KOPT-K1 (cell line): Measurements from ENCODE around the gene IL2RA.
"Not testable (repeated sequence)": the region's sequence is repeated elsewhere in the genome, so short reads cannot be mapped to it uniquely, and the experiment has no call there.

Experiments
- H3K27ac ChIP-seq: fragments of 200-600 bp; sonication (generic); 2 replicates; pipeline ENCODE4 v1.5.1; 2016; ENCODE audit warnings: antibody characterized with exemption, mild to moderate bottlenecking, low read depth, low read length; ENCODE audit not compliant: poor library complexity, severe bottlenecking
- H3K36me3 ChIP-seq: fragments of 200-600 bp; sonication (generic); 2 replicates; pipeline ENCODE4 v1.5.1; 2017; ENCODE audit warnings: antibody characterized with exemption, mild to moderate bottlenecking, low read length, moderate library complexity; ENCODE audit not compliant: insufficient read depth
- H3K9me3 ChIP-seq: fragments of 200-600 bp; sonication (generic); 2 replicates; pipeline ENCODE4 v1.5.1; 2017; ENCODE audit warnings: antibody characterized with exemption, low read length, mild to moderate bottlenecking; ENCODE audit not compliant: insufficient read depth, poor library complexity, severe bottlenecking

Gene IL2RA

GRCh38 chr10:6006991-6007390, 55.2 kb downstream of the IL2RA start:
- Histone ChIP-seq H3K27ac (no peak overlapping the region), H3K36me3 (no peaks in the 10 kb centered on the region), H3K9me3 (peaks cover 20% of the 10 kb centered on the region)

- peaks cover 20% of the 10 kb centered on the region for H3K9me3 ChIP-seq
- H3K27ac ChIP-seq = no peak overlapping the region
- H3K36me3 ChIP-seq = no peaks in the 10 kb centered on the region
Observed at GRCh38 chr10:6006546-6006945, 55.6 kb downstream of the IL2RA start.

DNA sequence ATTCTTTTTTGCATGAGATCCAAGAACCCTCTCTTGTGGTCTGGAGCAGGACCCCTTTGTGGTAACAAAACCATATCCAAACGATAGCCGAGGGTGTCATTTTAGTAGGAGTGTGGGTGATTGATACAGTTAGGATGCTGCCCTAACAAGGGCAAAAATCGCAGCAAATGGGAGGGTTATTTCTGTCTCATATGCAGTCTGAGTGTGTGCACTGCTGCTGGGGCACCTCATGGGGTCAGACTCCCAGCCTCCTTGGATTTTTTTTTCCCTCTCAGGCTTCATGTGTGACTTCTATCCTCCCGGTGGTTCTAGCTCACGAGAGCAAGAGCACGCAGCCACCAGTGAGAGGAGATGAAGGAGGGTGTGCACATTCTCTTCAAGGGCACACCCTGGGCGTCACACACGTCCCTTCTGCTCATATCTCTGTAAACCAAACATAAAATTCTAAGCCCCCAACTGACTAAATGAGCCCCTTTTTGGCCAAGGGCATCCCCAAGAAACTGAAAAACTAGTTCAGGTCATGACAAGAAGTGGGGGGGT, 56.2 kb downstream of the IL2RA start:
- Histone ChIP-seq H3K27ac (no peak overlapping the region), H3K36me3 (no peaks in the 10 kb centered on the region), H3K9me3 (peaks cover 20% of the 10 kb centered on the region)

DNA sequence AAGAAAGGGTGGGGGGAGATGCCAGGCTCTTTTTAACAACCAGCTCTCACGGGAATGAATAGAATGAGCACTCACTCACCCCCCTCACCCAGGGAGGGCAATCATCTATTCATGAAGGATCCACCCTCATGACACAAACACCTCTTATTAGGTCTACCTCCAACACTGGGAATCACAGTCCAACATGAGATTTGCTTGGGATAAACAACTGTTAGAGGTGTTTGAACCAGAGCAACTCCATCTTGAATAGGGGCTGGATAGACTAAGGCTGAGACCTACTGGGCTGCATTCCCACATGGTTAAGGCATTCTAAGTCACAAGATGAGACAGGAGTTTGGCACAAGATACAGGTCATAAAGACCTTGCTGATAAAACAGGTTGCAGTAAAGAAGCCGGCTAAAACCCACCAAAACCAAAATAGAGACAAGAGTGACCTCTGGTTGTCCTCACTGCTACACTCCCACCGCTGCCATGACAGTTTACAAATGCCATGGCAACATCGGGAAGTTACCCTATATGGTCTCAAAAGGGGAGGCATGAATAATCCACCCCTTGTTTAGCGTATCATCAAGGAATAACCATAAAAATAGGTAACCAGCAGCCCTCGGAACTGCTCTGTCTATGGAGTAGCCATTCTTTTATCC, 56.9 kb downstream of the IL2RA start:
- not testable (repeated sequence) for H3K36me3 ChIP-seq, H3K27ac ChIP-seq
- peaks cover 20% of the 10 kb centered on the region for H3K9me3 ChIP-seq

DNA sequence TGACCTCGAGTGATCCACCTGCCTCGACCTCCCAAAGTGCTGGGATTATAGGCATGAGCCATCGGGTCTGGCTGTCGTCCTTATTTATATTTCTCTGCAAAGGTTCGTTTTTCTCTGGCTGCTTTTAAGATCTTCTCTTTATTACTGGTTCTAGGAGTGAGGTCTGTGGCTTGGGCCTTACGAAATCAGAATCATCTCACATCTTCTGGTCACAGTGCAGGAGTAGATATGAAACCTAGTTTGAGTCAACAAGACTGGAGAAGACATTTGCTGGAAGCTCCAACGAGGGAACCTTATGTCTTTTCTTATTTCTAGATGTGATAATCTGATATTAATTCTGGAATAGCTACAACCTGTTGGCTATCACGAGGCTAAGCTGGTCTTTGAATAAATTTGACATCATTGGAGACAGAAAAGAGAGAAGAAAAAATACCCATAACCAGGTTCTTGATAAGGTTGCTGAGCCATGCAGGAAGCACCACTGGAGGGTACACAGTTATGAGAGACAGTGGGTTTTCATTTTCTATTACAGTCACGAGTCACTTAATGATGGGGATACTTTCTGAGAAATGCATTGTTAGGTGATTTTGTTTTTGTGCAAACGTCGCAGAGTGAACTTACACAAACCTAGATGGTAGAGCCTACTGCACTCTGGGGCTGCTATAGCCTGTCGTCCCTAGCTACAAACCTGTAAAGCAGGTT, 59.2 kb downstream of the IL2RA start:
- H3K9me3 ChIP-seq = peaks cover 14% of the 10 kb centered on the region
- H3K36me3 ChIP-seq = no peaks in the 10 kb centered on the region
- no peak overlapping the region for H3K27ac ChIP-seq

GRCh38 chr10:5999440-6000165, 62.6 kb downstream of the IL2RA start:
- H3K27ac ChIP-seq = no peak overlapping the region

GRCh38 chr10:5996696-5997095, 65.5 kb downstream of the IL2RA start:
- Histone ChIP-seq H3K36me3 (no peaks in the 10 kb centered on the region), H3K9me3 (peaks cover 8% of the 10 kb centered on the region), H3K27ac (no peak overlapping the region)

More at GRCh38 chr10:5999440-6000165, 62.6 kb downstream of the IL2RA start:
- H3K9me3 ChIP-seq = no peaks in the 10 kb centered on the region
- no peaks in the 10 kb centered on the region for H3K36me3 ChIP-seq

DNA sequence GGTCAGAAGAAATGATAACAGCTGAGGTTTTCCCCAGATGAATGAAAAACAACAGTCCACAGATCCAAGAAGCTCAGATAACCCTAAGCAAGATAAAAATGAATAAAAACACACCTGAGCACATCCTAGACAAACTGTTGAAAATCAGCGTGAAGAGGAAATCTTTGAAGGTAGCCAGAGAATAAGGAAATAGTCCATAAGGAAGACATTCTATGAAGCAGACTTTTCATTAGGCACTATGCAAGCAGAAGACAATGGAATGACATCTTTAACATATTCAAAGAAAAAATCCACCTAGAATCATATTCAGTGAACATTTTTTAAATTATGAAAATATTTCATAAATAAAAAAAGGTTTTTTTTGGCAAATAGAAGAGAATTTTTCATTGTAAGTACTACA, 69.8 kb downstream of the IL2RA start:
- Histone ChIP-seq H3K27ac (no peak overlapping the region), H3K9me3 (peaks cover 15% of the 10 kb centered on the region), H3K36me3 (no peaks in the 10 kb centered on the region)

DNA sequence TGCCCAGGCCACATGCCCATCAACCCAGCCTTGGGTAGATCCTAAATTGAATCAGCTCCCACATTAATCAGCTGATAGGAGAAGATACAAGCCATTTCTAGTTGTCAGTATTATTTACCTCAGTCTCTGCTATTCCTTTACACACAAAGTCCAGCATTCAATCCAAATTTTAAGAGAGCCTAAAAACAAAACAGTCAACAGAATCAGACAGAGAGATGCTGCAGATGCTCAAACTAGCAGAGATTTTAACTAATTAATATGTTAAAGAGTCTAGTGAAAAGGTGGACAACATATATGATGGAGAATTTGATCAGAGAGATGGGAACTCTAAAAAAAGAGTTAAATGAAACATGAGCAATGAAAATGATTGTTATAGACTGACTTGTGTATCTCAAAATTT, 70.5 kb downstream of the IL2RA start:
- peaks cover 15% of the 10 kb centered on the region for H3K9me3 ChIP-seq
- H3K27ac ChIP-seq = no peak overlapping the region
- no peaks in the 10 kb centered on the region for H3K36me3 ChIP-seq

GRCh38 chr10:5989756-5990155, 72.4 kb downstream of the IL2RA start:
- H3K9me3 ChIP-seq = peaks cover 15% of the 10 kb centered on the region

DNA sequence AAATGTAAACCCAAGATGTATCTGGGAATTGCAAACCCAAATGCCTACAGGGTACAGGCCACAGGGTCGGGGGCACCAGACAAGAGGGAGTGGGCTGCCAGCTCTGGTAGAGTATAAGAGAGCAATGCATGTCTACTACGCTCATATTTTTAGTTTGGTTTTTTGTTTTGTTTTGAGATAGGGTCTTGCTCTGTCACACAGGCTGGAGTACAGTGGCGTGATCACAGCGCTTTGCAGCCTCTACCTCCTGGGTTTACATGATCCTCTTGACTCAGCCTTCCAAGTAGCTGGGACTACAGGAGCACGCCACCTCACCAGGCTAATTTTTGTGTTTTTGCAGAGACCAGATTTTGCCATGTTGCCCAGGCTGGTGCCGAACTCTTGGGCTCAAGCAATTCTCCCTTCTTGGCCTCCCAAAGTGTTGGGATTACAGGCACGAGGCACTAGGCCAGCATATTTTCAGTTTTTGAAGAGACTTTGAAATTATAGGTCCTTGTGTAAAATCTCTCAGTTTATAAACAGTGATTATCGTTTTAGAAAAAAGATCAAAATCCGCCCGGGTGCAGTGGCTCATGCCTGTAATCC, 73.7 kb downstream of the IL2RA start:
- Histone ChIP-seq H3K9me3 (peaks cover 15% of the 10 kb centered on the region), H3K36me3 (no peaks in the 10 kb centered on the region), H3K27ac (no peak overlapping the region)

More at GRCh38 chr10:5989756-5990155, 72.4 kb downstream of the IL2RA start:
- Histone ChIP-seq H3K36me3 (no peaks in the 10 kb centered on the region), H3K27ac (no peak overlapping the region)

GRCh38 chr10:5987747-5988146, 74.4 kb downstream of the IL2RA start:
- Histone ChIP-seq H3K9me3 (peaks cover 15% of the 10 kb centered on the region), H3K36me3 (no peaks in the 10 kb centered on the region), H3K27ac (no peak overlapping the region)

DNA sequence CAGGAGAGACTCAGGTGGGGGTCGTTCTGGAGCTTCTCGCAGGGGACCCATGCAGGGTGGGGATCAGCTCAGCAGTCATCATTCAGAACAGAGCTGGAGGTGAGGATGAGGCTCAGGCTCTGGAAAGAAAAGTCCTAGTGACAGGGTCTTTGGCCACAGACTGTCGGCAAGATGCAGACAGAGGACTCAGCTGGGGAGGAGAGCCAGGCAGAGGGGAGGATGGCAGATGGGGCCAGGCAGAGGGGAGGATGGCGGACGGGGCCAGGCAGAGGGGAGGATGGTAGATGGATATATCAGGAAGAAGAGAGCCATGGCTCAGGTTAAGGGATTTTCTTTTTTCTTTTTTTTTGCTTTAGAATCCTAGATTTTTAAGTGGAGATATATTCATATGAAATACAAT, 77.1 kb downstream of the IL2RA start:
- Histone ChIP-seq H3K36me3 (no peaks in the 10 kb centered on the region), H3K9me3 (no peaks in the 10 kb centered on the region), H3K27ac (no peak overlapping the region)

- H3K9me3 ChIP-seq = no peaks in the 10 kb centered on the region
Observed at GRCh38 chr10:5983774-5984173, 78.4 kb downstream of the IL2RA start.

DNA sequence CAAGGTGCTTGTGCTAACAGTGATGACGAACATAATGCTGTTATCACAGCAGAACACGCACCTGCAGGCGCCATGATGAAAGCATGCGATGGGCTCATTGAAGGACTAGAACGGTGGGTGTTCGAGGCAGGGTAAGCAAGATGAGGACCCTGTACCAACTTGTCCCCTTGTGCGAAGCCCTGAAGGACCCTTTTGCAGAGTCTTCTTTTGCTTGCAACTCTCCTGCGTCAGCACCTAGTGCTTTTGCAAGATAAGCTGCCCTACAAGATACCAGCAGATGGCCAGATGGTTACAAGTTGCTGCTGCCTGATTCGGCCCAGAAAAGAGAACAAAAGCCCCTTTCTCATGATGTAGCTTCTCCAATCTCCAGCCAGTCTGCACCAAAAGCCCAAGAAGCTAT, 80.6 kb downstream of the IL2RA start:
- H3K9me3 ChIP-seq = no peaks in the 10 kb centered on the region
- no peak overlapping the region for H3K27ac ChIP-seq
- H3K36me3 ChIP-seq = no peaks in the 10 kb centered on the region

More at GRCh38 chr10:5983774-5984173, 78.4 kb downstream of the IL2RA start:
- Histone ChIP-seq H3K27ac (no peak overlapping the region), H3K36me3 (no peaks in the 10 kb centered on the region)
